ENCODE measurements around the gene EYA4.

Gene EYA4

GRCh38 chr6:133359760-133360159 lies 118.6 kb downstream of the EYA4 start:
- H3K27me3 ChIP-seq, result no peaks in the 10 kb centered on the region
- H3K27ac ChIP-seq, result no peak overlapping the region
- DNase-seq, result no peak
- H3K9me3 ChIP-seq, result no peaks in the 10 kb centered on the region
- intact Hi-C loops (cut with DNase I; ENCODE audit: low total_unique reads), result no loop called here
- no peak overlapping the region for H3K4me3 ChIP-seq
- H3K36me3 ChIP-seq, result no peaks in the 10 kb centered on the region
- TF ChIP-seq CTCF (IDR thresholded peaks at IDR 0.05), result no peak
- H3K4me1 ChIP-seq, result no peaks in the 10 kb centered on the region

- no peaks in the 10 kb centered on the region for H3K36me3 ChIP-seq
- DNase-seq, result no peak
- H3K27ac ChIP-seq, result no peak overlapping the region
- TF ChIP-seq CTCF (IDR thresholded peaks at IDR 0.05), result no peak
- H3K4me1 ChIP-seq, result no peaks in the 10 kb centered on the region
- H3K4me3 ChIP-seq, result no peak overlapping the region
- no peaks in the 10 kb centered on the region for H3K9me3 ChIP-seq
- no peaks in the 10 kb centered on the region for H3K27me3 ChIP-seq
- intact Hi-C loops (cut with DNase I; ENCODE audit: low total_unique reads), result no loop called here
These were observed 119.0 kb downstream of the EYA4 start for GRCh38 chr6:133360194-133360593.

GRCh38 chr6:133362813-133363212 lies 121.7 kb downstream of the EYA4 start:
- no peak overlapping the region for H3K4me3 ChIP-seq

GRCh38 chr6:133368664-133369063 lies 127.5 kb downstream of the EYA4 start:
- Histone ChIP-seq H3K4me1 (no peaks in the 10 kb centered on the region), H3K27me3 (no peaks in the 10 kb centered on the region), H3K27ac (no peak overlapping the region), H3K9me3 (no peaks in the 10 kb centered on the region), H3K36me3 (no peaks in the 10 kb centered on the region), H3K4me3 (no peak overlapping the region)
- intact Hi-C loops (cut with DNase I; ENCODE audit: low total_unique reads), result no loop called here
- TF ChIP-seq CTCF (IDR thresholded peaks at IDR 0.05), result no peak
- no peak for DNase-seq

More at GRCh38 chr6:133362813-133363212, 121.7 kb downstream of the EYA4 start:
- Histone ChIP-seq H3K27ac (no peak overlapping the region), H3K36me3 (no peaks in the 10 kb centered on the region), H3K9me3 (no peaks in the 10 kb centered on the region), H3K27me3 (no peaks in the 10 kb centered on the region), H3K4me1 (no peaks in the 10 kb centered on the region)
- intact Hi-C loops (cut with DNase I; ENCODE audit: low total_unique reads), result no loop called here
- no peak for TF ChIP-seq CTCF (IDR thresholded peaks at IDR 0.05)
- no peak for DNase-seq

- DNase-seq, result no peak
- Histone ChIP-seq H3K4me3 (no peak overlapping the region), H3K9me3 (no peaks in the 10 kb centered on the region), H3K36me3 (no peaks in the 10 kb centered on the region), H3K4me1 (no peaks in the 10 kb centered on the region), H3K27ac (no peak overlapping the region), H3K27me3 (no peaks in the 10 kb centered on the region)
- no peak for TF ChIP-seq CTCF (IDR thresholded peaks at IDR 0.05)
- intact Hi-C loops (cut with DNase I; ENCODE audit: low total_unique reads), result no loop called here
These were observed 128.7 kb downstream of the EYA4 start for GRCh38 chr6:133369773-133370272.

GRCh38 chr6:133376743-133377142 lies 135.6 kb downstream of the EYA4 start:
- Histone ChIP-seq H3K4me3 (no peak overlapping the region), H3K4me1 (no peaks in the 10 kb centered on the region), H3K36me3 (no peaks in the 10 kb centered on the region), H3K27me3 (no peaks in the 10 kb centered on the region), H3K9me3 (no peaks in the 10 kb centered on the region), H3K27ac (no peak overlapping the region)
- no peak for TF ChIP-seq CTCF (IDR thresholded peaks at IDR 0.05)
- no peak for DNase-seq
- intact Hi-C loops (cut with DNase I; ENCODE audit: low total_unique reads), result no loop called here

Measured in tibial artery (tissue), 4 donors.